ENCODE measurements around the gene ADGRL4.

DNA sequence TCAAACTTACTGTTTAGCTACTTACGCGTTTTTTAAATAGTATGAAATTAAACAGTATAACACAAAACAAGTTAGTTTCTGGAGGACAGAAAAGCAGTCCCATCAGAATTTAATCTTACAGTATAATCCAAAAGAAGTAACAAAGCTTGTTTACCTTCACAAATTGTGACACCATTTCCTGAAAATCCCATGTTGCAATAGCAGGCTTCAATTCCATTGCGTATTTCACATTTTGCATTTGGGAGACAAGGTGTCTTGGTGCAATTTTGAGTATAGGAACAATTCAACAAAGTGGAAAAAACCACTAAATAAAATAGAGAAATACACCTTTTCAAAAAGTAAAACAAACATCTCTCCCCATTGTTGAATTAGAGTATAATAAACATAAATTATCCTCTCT is 1.6 kb downstream of the ADGRL4 start:
- TF ChIP-seq CTCF (IDR thresholded peaks at IDR 0.05) (no peak), POLR2AphosphoS5 (IDR thresholded peaks at IDR 0.05) (no peak), POLR2A (IDR thresholded peaks at IDR 0.05) (no peak)

Data from sigmoid colon (tissue), 4 donors.